HPDE6-E6E7 (cell line): Measurements from ENCODE around the gene CCL8.
A peak's percentile ranks its signal among the peaks of the same experiment; 100 is the strongest.
"Not testable (repeated sequence)": the region's sequence is repeated elsewhere in the genome, so short reads cannot be mapped to it uniquely, and the experiment has no call there.

Source experiments
- DNase-seq: peaks from one replicate; pipeline ENCODE4 v3.0.0; 2011; ENCODE audit warnings: missing footprints; ENCODE audit errors: extremely low spot score

Gene CCL8

DNA sequence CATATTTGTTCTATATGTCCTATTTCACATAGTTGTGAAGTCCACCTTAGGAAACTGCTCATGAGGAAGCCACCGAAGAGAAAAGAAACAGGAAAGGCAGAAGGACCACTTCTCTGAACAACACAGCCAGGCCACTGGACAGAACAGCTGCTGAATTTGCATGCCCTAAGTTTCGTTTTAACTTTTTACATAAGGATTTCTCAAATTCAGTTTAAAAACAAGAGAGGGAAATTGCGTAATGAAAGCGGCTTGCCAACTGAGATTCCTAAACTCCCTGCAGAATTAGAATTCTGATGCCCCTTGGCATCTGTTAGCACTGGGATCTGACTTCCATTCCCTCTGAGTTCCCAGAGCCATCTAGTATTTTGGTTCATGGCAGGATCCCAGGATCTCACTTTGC is 5.0 kb upstream of the CCL8 start:
- no peak for DNase-seq

DNA sequence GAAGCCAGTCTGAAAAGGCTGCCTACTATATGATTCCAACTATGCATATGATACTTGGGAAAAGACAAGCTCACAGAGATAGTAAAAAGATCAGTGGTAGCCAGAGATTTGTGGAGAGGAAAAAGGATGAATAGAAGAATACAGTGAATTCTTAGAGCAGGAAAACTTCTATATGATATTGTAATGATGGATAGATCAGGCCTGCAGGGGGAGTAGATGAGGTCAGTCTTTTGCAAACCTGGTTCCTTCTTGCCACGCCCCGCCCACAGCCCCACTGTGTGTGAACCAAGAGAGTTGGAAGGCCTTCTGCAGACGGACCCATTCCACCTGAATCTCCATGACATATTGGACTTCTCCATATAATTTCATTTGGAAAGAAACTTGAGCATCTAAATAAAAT is 761 bp upstream of the CCL8 start:
- DNase-seq: no peak

DNA sequence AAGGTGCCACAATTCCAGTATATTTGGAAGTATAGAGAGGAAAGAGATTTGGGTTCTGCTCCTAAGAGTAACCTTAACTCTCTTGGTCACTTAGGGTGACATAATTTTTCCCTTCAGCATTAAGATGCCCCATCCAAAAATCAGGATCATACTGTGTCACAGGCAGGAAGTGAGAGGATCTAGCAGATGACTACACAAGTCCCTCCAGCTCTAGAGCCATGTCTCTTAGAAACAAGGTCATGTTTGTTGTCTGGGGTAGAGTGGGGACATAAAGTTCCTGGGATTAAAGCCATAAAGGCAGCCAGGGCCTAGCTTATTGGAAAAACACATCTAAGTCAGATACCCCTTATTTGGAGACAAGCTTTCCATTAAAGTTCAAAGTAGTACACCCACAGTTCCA is 2.7 kb downstream of the CCL8 start:
- no peak for DNase-seq

- not testable (repeated sequence) for DNase-seq
Measured at GRCh38 chr17:34327580-34327979, 8.3 kb downstream of the CCL8 start.

- no peak for DNase-seq
Measured at GRCh38 chr17:34337701-34338100, 18.5 kb downstream of the CCL8 start.

- no peak for DNase-seq
Measured at GRCh38 chr17:34339138-34339770, 20.0 kb downstream of the CCL8 start.

GRCh38 chr17:34341916-34342315 is 22.7 kb downstream of the CCL8 start:
- no peak for DNase-seq

DNA sequence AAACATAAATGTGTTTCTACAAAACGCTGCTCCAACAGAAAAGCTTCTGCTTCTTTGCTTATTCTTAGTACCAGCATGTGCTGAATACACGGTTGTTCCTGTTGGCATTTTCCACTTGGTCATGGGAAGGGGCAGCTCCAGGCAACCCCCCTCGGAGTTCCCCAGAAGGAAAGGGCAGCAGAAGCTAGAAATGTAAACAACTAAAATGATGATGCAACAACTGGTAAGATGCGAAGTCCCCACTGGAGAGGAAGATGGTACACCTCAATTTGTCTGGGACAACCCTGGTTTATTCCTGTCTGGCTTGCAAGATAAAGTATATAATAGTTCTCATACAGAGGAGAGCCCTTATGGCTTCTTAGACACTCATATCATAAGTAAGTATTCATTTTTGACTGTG is 27.8 kb downstream of the CCL8 start:
- DNase-seq: no peak

- no peak for DNase-seq
Measured at GRCh38 chr17:34349751-34350150, 30.5 kb downstream of the CCL8 start.

GRCh38 chr17:34351096-34351495 is 31.9 kb downstream of the CCL8 start:
- DNase-seq: no peak

GRCh38 chr17:34352191-34352590 is 33.0 kb downstream of the CCL8 start:
- DNase-seq: no peak

DNA sequence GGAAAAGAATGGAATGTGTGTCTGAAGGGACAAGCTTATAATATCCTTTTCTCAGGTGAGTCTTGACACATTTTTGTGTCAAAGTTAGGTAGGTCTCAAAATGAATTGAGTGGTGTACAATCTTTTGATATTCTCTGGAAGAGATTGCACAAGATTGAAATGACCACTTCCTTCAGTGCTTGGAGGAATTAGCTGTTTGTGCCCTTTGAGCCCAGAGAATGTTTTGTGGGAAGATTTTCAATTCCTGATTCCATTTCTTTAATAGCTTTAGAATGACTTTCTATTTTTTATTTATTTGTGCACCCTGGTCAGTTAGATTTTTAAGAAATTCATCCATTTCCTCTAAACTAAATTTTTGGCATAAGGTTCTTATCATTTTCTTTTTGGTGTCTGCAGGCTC is 35.4 kb downstream of the CCL8 start:
- no peak for DNase-seq

- no peak for DNase-seq
Measured at GRCh38 chr17:34356194-34356593, 37.0 kb downstream of the CCL8 start, which contains the start of gene CCL13. TSS of gene CCL13 (plus strand) at chr17:34356480. CDS start at chr17:34356527, 47 bp downstream.

GRCh38 chr17:34357398-34357797 is 38.2 kb downstream of the CCL8 start:
- DNase-seq: no peak

GRCh38 chr17:34358631-34359030 is 39.4 kb downstream of the CCL8 start:
- DNase-seq: no peak

- DNase-seq: no peak
Measured at GRCh38 chr17:34360601-34361270, 41.5 kb downstream of the CCL8 start.

DNA sequence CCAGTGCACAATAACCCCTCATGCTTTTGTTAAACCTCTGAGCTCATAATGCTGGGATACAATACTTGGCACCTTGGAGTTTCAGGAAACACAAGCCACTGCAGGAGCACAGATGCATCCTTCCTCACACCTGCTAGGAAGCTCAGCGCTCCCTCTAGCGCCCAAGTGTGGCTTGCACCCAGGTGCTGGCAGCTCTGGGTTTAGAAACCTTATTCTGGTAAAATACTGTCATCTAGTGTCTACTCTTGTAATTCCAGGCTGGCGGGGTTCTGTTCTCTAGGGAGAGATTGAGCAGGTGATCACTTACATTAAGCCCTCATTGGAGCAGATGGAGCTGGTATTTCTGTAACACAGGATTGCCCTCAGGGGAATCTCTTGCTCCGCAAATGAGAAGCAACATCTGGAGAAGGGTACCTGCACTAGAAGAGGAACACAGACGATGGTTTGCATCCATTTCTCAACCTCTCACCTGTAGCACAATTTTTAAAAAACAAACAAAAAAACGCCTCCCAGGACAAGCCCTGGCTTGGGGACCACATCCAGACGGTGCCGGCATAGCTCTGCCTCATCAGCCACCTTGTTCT is 42.3 kb downstream of the CCL8 start:
- peak; percentile 70 for DNase-seq

- DNase-seq: no peak
Measured at GRCh38 chr17:34363183-34363661, 44.0 kb downstream of the CCL8 start, which contains the start of gene CCL1. TSS of gene CCL1 (minus strand) at chr17:34363233. CDS start at chr17:34363161, 72 bp downstream.

DNA sequence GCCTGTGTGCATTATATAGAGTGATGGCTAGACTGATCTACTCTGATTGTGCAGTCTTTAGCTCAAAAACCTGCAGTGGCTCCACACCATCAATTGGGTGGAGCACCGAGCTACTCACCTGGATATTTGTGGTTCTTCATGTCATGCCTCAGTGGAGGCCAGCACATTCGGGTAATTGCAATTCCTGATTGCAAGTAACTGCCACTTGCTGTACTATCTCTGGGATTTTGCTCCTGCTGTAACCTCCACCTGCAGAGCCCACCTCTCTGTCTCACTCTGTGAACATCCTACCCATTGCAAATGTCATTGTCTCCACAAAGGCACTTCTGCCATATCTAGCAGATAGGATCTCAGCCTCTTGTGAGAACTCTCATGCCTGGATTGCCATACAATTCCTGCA is 45.5 kb downstream of the CCL8 start:
- DNase-seq: no peak

DNA sequence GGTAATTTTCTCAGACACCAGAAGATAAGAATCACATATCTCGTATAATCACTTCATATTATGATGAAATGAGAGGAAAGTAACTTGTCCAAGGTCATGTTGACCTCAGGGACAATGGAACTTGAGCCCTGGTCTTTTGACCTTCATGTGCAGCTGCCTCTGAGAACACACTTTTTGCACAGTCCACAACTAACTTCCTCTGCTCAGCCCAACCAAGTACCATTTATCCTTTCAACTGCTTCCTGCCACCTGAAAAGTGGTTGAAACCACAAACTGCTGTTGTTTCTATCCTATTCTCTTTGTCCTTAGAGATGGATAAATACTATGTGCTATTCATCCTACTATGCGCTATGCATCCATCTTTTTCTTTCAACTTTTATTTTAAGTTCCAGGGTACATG is 46.1 kb downstream of the CCL8 start:
- DNase-seq: no peak

DNA sequence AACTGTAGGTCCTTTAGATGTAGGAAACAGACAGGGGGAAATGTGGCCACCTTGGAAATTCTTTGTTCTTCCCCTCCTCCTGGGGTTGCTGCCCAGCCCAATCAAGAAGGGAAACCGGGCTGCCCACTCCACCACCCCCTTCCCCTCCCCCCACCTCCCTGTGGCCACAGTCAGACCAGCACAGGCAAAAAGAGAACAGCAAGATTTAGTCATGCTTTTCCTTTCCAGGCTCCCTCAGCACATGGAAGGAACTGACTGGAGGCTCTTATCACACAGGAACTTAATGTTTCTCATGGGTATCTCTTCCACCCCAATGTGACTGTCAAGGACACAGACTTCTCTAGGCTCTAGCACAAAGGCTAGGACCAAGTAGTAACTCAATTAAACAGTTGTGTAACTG is 46.8 kb downstream of the CCL8 start:
- no peak for DNase-seq

- no peak for DNase-seq
Measured at GRCh38 chr17:34366529-34367107, 47.4 kb downstream of the CCL8 start.
